MM.1S (cell line): ENCODE measurements around the gene OR1J2.

Experiments used
- DNase-seq: peaks from one replicate; pipeline ENCODE4 v3.0.0-alpha.2; 2015
- H2AFZ ChIP-seq: fragments of 300-600 bp; sonication (generic); 2 replicates; pipeline ENCODE4 v1.6.0; 2016; ENCODE audit warnings: antibody characterized with exemption, low read length
- H3F3A ChIP-seq: fragments of 300-600 bp; sonication (generic); 2 replicates; pipeline ENCODE4 v1.6.1; 2016; ENCODE audit warnings: mild to moderate bottlenecking, antibody characterized with exemption, low read length, moderate library complexity, mixed read lengths; ENCODE audit not compliant: insufficient read depth
- H3K27ac ChIP-seq: fragments of 300-600 bp; sonication (generic); 2 replicates; pipeline ENCODE4 v1.5.1; 2016; ENCODE audit warnings: mild to moderate bottlenecking, low read length
- H3K27me3 ChIP-seq: fragments of 300-600 bp; sonication (generic); replicated peaks from 2 replicates; pipeline ENCODE4 v1.6.0; 2016; ENCODE audit warnings: low read length; ENCODE audit not compliant: insufficient read depth
- H3K36me3 ChIP-seq: fragments of 300-600 bp; sonication (generic); replicated peaks from 2 replicates; pipeline ENCODE4 v1.6.1; 2016; ENCODE audit warnings: mild to moderate bottlenecking, low read length, mixed read lengths; ENCODE audit not compliant: insufficient read depth
- H3K4me1 ChIP-seq: fragments of 300-600 bp; sonication (generic); 2 replicates; pipeline ENCODE4 v1.6.1; 2016; ENCODE audit warnings: low read length, mixed read lengths
- H3K4me2 ChIP-seq: fragments of 300-600 bp; sonication (generic); 2 replicates; pipeline ENCODE4 v1.6.0; 2016; ENCODE audit warnings: low read depth, low read length
- H3K4me3 ChIP-seq: fragments of 300-600 bp; sonication (generic); 2 replicates; pipeline ENCODE4 v1.5.1; 2016; ENCODE audit warnings: low read length, mixed read lengths
- H3K79me2 ChIP-seq: fragments of 300-600 bp; sonication (generic); 2 replicates; pipeline ENCODE4 v1.6.1; 2016; ENCODE audit warnings: mixed run types, low read length, mixed read lengths
- H3K9ac ChIP-seq: fragments of 300-600 bp; sonication (generic); 2 replicates; pipeline ENCODE4 v1.6.1; 2016; ENCODE audit warnings: low read length, mixed read lengths
- H3K9me2 ChIP-seq: fragments of 300-600 bp; sonication (generic); replicated peaks from 2 replicates; pipeline ENCODE4 v1.6.1; 2016; ENCODE audit warnings: mild to moderate bottlenecking, low read length, mixed read lengths; ENCODE audit not compliant: insufficient read depth
- H3K9me3 ChIP-seq: fragments of 300-600 bp; sonication (generic); replicated peaks from 2 replicates; pipeline ENCODE4 v1.6.1; 2016; ENCODE audit warnings: mild to moderate bottlenecking, low read length, mixed read lengths; ENCODE audit not compliant: insufficient read depth
- H4K20me1 ChIP-seq: fragments of 300-600 bp; sonication (generic); 2 replicates; pipeline ENCODE4 v1.6.1; 2016; ENCODE audit warnings: mild to moderate bottlenecking, low read length, moderate library complexity, mixed read lengths; ENCODE audit not compliant: insufficient read depth
- CTCF ChIP-seq: fragments of 300-600 bp; sonication (generic); IDR thresholded peaks from 2 replicates; pipeline ENCODE4 v1.5.1; 2016; ENCODE audit warnings: antibody characterized with exemption, low read length, mixed read lengths
- EZH2 ChIP-seq: fragments of 300-600 bp; sonication (generic); optimal IDR thresholded peaks from 2 replicates; pipeline ENCODE3; 2017; ENCODE audit warnings: low read depth, mild to moderate bottlenecking, antibody characterized with exemption, low read length, mixed read lengths
- EZH2phosphoT487 ChIP-seq: fragments of 300-600 bp; sonication (generic); IDR thresholded peaks from 2 replicates; pipeline ENCODE4 v1.6.1; 2018; ENCODE audit warnings: antibody characterized with exemption, low read length

OR1J2 gene

GRCh38 chr9:122498883-122499288 lies 11.7 kb upstream of the OR1J2 start:
- Histone ChIP-seq H3K79me2 (no peaks in the 10 kb centered on the region), H3K9ac (no peak overlapping the region), H3F3A (no peaks in the 10 kb centered on the region), H3K27ac (no peak overlapping the region), H4K20me1 (no peaks in the 10 kb centered on the region), H3K36me3 (no peaks in the 10 kb centered on the region), H3K4me3 (no peak overlapping the region), H3K27me3 (no peaks in the 10 kb centered on the region), H3K4me2 (no peak overlapping the region), H3K9me3 (no peaks in the 10 kb centered on the region), H2AFZ (no peak overlapping the region), H3K9me2 (no peaks in the 10 kb centered on the region), H3K4me1 (no peaks in the 10 kb centered on the region)
- DNase-seq = peak; percentile 56
- TF ChIP-seq CTCF (peak; percentile 87), EZH2 (no peak), EZH2phosphoT487 (no peak)

GRCh38 chr9:122506964-122507363 lies 3.6 kb upstream of the OR1J2 start:
- DNase-seq = no peak
- Histone ChIP-seq H3K27ac (no peak overlapping the region), H3K9me3 (no peaks in the 10 kb centered on the region), H2AFZ (no peak overlapping the region), H3K4me3 (no peak overlapping the region), H3K4me2 (no peak overlapping the region), H3K27me3 (no peaks in the 10 kb centered on the region), H3F3A (no peaks in the 10 kb centered on the region), H3K4me1 (no peaks in the 10 kb centered on the region), H4K20me1 (no peaks in the 10 kb centered on the region), H3K9ac (no peak overlapping the region), H3K36me3 (no peaks in the 10 kb centered on the region), H3K79me2 (no peaks in the 10 kb centered on the region), H3K9me2 (no peaks in the 10 kb centered on the region)
- TF ChIP-seq CTCF = no peak

- H3K9me3 ChIP-seq = no peaks in the 10 kb centered on the region
- TF ChIP-seq EZH2phosphoT487 = no peak
- no peak for TF ChIP-seq EZH2
- no peaks in the 10 kb centered on the region for H3K36me3 ChIP-seq
- H3K9ac ChIP-seq = no peak overlapping the region
- H3K27me3 ChIP-seq = no peaks in the 10 kb centered on the region
- H3K27ac ChIP-seq = no peak overlapping the region
- H3K4me1 ChIP-seq = no peaks in the 10 kb centered on the region
- H3K4me2 ChIP-seq = no peak overlapping the region
- no peak overlapping the region for H3K4me3 ChIP-seq
- H3K79me2 ChIP-seq = no peaks in the 10 kb centered on the region
- no peak for DNase-seq
- H4K20me1 ChIP-seq = no peaks in the 10 kb centered on the region
- H3F3A ChIP-seq = no peaks in the 10 kb centered on the region
- no peak overlapping the region for H2AFZ ChIP-seq
- H3K9me2 ChIP-seq = no peaks in the 10 kb centered on the region
Observed at GRCh38 chr9:122518226-122518625, 7.6 kb downstream of the OR1J2 start.

GRCh38 chr9:122518841-122519240 lies 8.2 kb downstream of the OR1J2 start, which contains the start of gene OR1J4:
Gene OR1J4, plus strand, starts transcription at chr9:122519141. Its CDS starts 0 bp downstream, at chr9:122519141.
- Histone ChIP-seq H3K4me3 (no peak within 1 kb of the TSS), H2AFZ (no peak within 1 kb of the TSS)

More at GRCh38 chr9:122518841-122519240, 8.2 kb downstream of the OR1J2 start, which contains the start of gene OR1J4:
- no peak within 1 kb of the TSS for H3K9ac ChIP-seq
- H3K27me3 ChIP-seq = no peaks in the 10 kb centered on the region
- H3K9me2 ChIP-seq = no peaks in the 10 kb centered on the region
- no peaks in the 10 kb centered on the region for H3K4me1 ChIP-seq
- no peaks in the 10 kb centered on the region for H3K9me3 ChIP-seq
- no peaks in the 10 kb centered on the region for H3F3A ChIP-seq
- no peaks in the 10 kb centered on the region for H3K36me3 ChIP-seq
- H4K20me1 ChIP-seq = no peaks in the 10 kb centered on the region
- no peak within 1 kb of the TSS for H3K27ac ChIP-seq
- H3K4me2 ChIP-seq = no peak within 1 kb of the TSS
- H3K79me2 ChIP-seq = no peaks in the 10 kb centered on the region
- no peak for DNase-seq
- TF ChIP-seq EZH2phosphoT487 (no peak), EZH2 (no peak), CTCF (no peak)
